Progenitor cell of endocrine pancreas (in vitro differentiated cells): ENCODE data around the gene IRF4. TPM values are rescaled to one million over a fixed set of nuclear protein-coding genes. Genes with fewer than 3 reads are reported as not detected.

Source experiments
- DNase-seq: peaks from one replicate; pipeline ENCODE4 v3.0.0; 2021; ENCODE audit warnings: low spot score; ENCODE audit not compliant: unreplicated experiment
- H3K27ac Mint-ChIP-seq: 2 replicates; pipeline ENCODE4 v1.8.0; 2021; ENCODE audit warnings: mild to moderate bottlenecking, moderate library complexity, mixed read lengths
- H3K27me3 Mint-ChIP-seq: 2 replicates; pipeline ENCODE4 v1.8.0; 2021; ENCODE audit warnings: mixed read lengths
- H3K36me3 Mint-ChIP-seq: 2 replicates; pipeline ENCODE4 v1.8.0; 2022; ENCODE audit warnings: mixed read lengths; ENCODE audit not compliant: insufficient read depth
- H3K4me1 Mint-ChIP-seq: 2 replicates; pipeline ENCODE4 v1.8.0; 2021; ENCODE audit warnings: low read depth, mixed read lengths
- H3K4me3 Mint-ChIP-seq: 2 replicates; pipeline ENCODE4 v1.8.0; 2021; ENCODE audit warnings: low read depth, mild to moderate bottlenecking, moderate library complexity, mixed read lengths
- H3K9me3 Mint-ChIP-seq: 2 replicates; pipeline ENCODE4 v1.8.0; 2021; ENCODE audit warnings: low read depth, mixed read lengths
- total RNA-seq: library from RNA; stranded (reverse); gene quantifications from 2 replicates; pipeline ENCODE4 v1.2.1, GENCODE V29; 2021
- TF ChIP-seq, protein P1 (sequence below): fragments of 200-600 bp; sonication (generic); IDR thresholded peaks from one replicate; pipeline ENCODE4 v1.5.0; 2021; ENCODE audit warnings: antibody characterized with exemption, mild to moderate bottlenecking; ENCODE audit not compliant: unreplicated experiment

Gene IRF4
- total RNA-seq, 1 donor from 2014 or later, result not detected

DNA sequence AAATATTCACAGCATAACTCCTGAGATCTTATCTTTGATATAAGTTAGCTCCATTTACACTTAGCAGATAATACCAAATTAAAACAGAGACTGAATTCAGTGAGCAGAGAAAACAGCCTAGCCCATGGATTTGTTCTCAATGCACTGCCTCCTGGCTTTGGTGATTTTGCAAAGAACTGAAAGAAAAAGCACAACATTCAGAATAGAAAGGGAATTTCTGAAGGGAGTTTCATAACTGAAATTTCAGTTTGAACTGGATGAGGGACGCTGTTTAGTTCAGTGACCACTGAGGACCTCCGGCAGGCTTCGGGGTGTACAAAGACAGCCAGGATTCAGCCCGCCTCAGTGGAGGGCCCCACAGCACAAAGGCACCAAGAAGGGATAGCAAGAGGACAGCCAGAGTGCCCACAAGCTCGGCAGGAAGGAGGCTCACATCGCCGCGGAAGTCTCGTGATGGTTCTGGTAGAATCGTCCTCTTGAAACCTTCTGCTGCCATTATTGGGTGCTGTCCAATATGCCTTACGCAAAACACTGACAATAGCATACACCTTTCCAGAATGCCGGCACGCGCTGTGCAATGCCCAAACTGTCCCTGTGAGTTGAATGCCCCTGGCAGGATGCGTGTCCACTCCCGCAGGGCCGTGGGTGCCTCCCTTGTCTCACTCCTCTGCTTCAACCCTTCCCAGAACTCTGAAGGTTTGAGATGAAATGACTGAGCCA, 9.7 kb upstream of the IRF4 start:
- TF ChIP-seq, protein P1, sequence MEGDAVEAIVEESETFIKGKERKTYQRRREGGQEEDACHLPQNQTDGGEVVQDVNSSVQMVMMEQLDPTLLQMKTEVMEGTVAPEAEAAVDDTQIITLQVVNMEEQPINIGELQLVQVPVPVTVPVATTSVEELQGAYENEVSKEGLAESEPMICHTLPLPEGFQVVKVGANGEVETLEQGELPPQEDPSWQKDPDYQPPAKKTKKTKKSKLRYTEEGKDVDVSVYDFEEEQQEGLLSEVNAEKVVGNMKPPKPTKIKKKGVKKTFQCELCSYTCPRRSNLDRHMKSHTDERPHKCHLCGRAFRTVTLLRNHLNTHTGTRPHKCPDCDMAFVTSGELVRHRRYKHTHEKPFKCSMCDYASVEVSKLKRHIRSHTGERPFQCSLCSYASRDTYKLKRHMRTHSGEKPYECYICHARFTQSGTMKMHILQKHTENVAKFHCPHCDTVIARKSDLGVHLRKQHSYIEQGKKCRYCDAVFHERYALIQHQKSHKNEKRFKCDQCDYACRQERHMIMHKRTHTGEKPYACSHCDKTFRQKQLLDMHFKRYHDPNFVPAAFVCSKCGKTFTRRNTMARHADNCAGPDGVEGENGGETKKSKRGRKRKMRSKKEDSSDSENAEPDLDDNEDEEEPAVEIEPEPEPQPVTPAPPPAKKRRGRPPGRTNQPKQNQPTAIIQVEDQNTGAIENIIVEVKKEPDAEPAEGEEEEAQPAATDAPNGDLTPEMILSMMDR, result no peak
- Mint-ChIP-seq H3K27me3 (peaks cover 60% of the 10 kb centered on the region), H3K27ac (no peak overlapping the region), H3K4me3 (no peak overlapping the region), H3K36me3 (peaks cover 2% of the 10 kb centered on the region), H3K4me1 (no peaks in the 10 kb centered on the region), H3K9me3 (peaks cover 21% of the 10 kb centered on the region)
- no peak for DNase-seq

DNA sequence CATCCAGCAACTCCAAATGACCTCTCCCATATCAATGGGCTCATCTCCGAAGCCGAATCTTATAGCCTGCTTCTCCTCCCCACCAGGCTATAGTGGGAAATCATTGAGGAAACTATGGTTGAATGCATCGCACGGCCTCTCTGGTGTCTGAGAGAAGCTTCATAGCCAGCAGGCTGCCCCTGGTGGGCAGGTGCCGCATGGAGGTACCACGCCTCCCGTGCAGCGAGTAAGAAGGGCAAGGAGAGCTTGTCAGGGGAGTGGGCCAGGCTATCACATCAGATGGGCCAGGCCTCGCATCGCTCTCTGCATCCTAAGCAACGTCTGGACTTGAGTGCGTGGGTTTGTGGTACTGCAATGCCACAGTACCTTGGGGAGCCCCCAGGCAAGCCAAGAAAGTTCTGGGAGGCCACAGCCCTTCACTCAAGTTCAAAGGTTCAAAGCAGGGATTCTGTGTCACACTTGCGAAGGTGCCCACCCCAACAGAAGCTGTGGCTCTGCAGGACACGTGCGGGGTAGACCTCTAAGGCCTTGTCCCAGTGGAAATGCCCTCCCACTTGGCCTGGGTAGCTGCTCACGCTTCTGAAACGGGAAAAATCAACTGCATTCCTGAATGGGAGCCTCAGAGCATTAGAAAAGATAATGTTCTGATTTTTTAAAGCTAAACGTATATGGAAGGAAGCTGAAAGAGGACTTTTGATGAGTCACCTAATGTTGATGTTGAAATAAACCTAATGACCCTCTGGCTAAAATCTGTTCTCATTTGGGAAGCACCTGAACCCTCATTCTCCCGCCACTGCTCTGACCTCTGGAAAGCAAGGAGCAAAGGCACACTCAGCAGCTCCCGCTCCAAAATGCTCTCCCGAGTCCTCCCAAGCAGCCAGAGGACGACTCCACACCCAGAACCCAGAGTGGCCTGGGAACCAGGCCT, 8.4 kb upstream of the IRF4 start:
- Mint-ChIP-seq H3K4me3 (no peak overlapping the region), H3K4me1 (no peaks in the 10 kb centered on the region), H3K27me3 (peaks cover 73% of the 10 kb centered on the region), H3K9me3 (peaks cover 13% of the 10 kb centered on the region), H3K36me3 (peaks cover 2% of the 10 kb centered on the region), H3K27ac (no peak overlapping the region)
- TF ChIP-seq, protein P1, result no peak
- no peak for DNase-seq

DNA sequence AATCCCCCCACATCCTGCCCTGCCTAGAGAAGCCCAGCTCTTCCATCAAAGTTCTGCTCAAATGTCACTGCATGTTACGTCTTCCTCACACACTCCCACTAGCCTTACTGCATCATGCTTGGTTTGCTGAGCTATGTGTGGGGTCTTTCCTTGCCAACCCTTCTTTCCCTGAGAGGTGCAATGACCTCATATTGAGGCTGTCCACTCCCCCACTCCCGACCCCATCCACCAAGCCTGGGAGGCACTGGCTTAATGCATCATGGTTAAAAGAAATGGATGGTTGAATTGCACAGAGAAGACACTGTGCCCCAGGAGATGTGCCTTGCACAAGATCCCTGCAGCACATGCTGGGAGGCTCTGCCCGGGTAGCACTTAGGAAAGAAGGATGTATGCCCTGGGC, 7.7 kb upstream of the IRF4 start:
- H3K4me3 Mint-ChIP-seq, result no peak overlapping the region
- H3K27ac Mint-ChIP-seq, result no peak overlapping the region
- peaks cover 77% of the 10 kb centered on the region for H3K27me3 Mint-ChIP-seq
- peaks cover 2% of the 10 kb centered on the region for H3K36me3 Mint-ChIP-seq
- peaks cover 8% of the 10 kb centered on the region for H3K9me3 Mint-ChIP-seq
- no peak for DNase-seq
- H3K4me1 Mint-ChIP-seq, result no peaks in the 10 kb centered on the region
- TF ChIP-seq, protein P1, result no peak

DNA sequence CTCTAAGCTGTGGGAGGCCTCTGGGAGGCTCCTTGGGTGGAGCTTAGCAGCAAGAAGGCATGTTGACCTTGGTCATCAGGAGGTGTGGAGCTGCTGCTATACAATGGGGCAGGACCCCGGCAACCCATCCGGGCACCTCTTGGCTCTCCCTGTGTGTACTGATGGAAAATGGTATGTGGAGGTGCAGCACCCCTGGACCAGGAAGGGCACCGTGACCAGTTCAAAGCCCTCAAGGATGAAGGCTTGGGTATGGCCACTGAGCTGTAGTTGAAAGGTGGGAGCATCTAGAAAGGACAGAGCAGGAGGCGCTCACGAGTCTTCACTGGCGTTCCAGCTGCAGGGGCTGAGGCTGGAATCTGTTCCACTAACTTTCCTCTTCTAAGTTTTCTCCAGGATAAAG, 6.7 kb upstream of the IRF4 start:
- no peak for DNase-seq
- H3K36me3 Mint-ChIP-seq, result peaks cover 2% of the 10 kb centered on the region
- H3K9me3 Mint-ChIP-seq, result peaks cover 8% of the 10 kb centered on the region
- TF ChIP-seq, protein P1, result no peak
- no peak overlapping the region for H3K4me3 Mint-ChIP-seq
- no peak overlapping the region for H3K27ac Mint-ChIP-seq
- no peaks in the 10 kb centered on the region for H3K4me1 Mint-ChIP-seq
- peaks cover 88% of the 10 kb centered on the region for H3K27me3 Mint-ChIP-seq

DNA sequence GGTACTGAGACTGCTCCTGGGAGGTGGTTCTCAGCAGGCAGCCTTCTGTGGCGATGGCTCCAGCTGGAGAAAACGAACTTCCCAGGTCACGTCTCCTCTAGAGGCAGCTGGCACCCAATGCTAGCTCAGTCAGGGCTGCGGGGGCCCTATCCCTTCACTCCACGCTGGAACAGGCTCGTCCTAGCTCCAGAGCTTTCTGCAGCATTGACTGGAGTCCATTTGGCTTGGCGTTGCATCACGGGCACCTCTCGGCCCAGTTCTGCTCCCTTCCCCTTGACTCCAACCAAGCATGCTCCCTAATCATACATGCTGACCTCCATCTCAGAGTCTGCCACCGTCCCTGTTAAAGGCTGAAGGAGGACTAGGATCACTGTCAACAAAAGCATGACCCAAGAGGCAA, 5.9 kb upstream of the IRF4 start:
- H3K4me3 Mint-ChIP-seq, result no peak overlapping the region
- DNase-seq, result no peak
- TF ChIP-seq, protein P1, result no peak
- H3K27me3 Mint-ChIP-seq, result peaks cover 90% of the 10 kb centered on the region
- H3K9me3 Mint-ChIP-seq, result peaks cover 4% of the 10 kb centered on the region
- H3K27ac Mint-ChIP-seq, result no peak overlapping the region
- no peaks in the 10 kb centered on the region for H3K4me1 Mint-ChIP-seq
- no peaks in the 10 kb centered on the region for H3K36me3 Mint-ChIP-seq
